ENCODE data around the gene SIRT7. TPM values are rescaled to one million over a fixed set of nuclear protein-coding genes. Genes with fewer than 3 reads are reported as not detected.

The SIRT7 gene
- total RNA-seq, 1 experiment from 2014 or later: 51.6 TPM

GRCh38 chr17:81898029-81898866 lies 19.7 kb downstream of the SIRT7 start:
- peak; percentile 87 for ATAC-seq
- H3K36me3 ChIP-seq (ENCODE audit: low read depth, low read length): peaks cover 17% of the 10 kb centered on the region
- H3K27me3 ChIP-seq (ENCODE audit: low read length): no peaks in the 10 kb centered on the region
- no peaks in the 10 kb centered on the region for H4K20me1 ChIP-seq (ENCODE audit: low read length)
- H2AFZ ChIP-seq (ENCODE audit: low read length): peak overlapping the region; percentile 31; the same call in 1 of the 2 replicates
- TF ChIP-seq EZH2 (IDR thresholded peaks at IDR 0.05; ENCODE audit: low read length, unreplicated experiment) (no peak), EZH2phosphoT487 (IDR thresholded peaks at IDR 0.05; ENCODE audit: borderline replicate concordance, low read length) (no peak)
- TF ChIP-seq, protein P1, sequence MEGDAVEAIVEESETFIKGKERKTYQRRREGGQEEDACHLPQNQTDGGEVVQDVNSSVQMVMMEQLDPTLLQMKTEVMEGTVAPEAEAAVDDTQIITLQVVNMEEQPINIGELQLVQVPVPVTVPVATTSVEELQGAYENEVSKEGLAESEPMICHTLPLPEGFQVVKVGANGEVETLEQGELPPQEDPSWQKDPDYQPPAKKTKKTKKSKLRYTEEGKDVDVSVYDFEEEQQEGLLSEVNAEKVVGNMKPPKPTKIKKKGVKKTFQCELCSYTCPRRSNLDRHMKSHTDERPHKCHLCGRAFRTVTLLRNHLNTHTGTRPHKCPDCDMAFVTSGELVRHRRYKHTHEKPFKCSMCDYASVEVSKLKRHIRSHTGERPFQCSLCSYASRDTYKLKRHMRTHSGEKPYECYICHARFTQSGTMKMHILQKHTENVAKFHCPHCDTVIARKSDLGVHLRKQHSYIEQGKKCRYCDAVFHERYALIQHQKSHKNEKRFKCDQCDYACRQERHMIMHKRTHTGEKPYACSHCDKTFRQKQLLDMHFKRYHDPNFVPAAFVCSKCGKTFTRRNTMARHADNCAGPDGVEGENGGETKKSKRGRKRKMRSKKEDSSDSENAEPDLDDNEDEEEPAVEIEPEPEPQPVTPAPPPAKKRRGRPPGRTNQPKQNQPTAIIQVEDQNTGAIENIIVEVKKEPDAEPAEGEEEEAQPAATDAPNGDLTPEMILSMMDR (conservative IDR thresholded peaks at IDR 0.05; ENCODE audit: low read depth, low read length): no peak
- no peaks in the 10 kb centered on the region for H3K9me3 ChIP-seq (ENCODE audit: low read length)
- peaks cover 34% of the 10 kb centered on the region for H3K4me1 ChIP-seq (ENCODE audit: insufficient read depth, low read length)
- H3K9ac ChIP-seq (ENCODE audit: low read length): peak overlapping the region; percentile 88
- ChIA-PET POLR2A (ENCODE audit: unreplicated experiment) (interaction anchor here (0.5 to 0.6 kb wide), 2 partner anchors 12 to 29 kb away, joined by 3 read pairs; no protein-coding TSS in a partner anchor), CTCF (no interaction called here)
- peak overlapping the region; percentile 84 for H3K4me2 ChIP-seq (ENCODE audit: low read length)
- peaks cover 30% of the 10 kb centered on the region for H3K79me2 ChIP-seq (ENCODE audit: low read length)
- H3K4me3 ChIP-seq (ENCODE audit: low read length): peak overlapping the region; percentile 43
- BruUV-seq (replicated peaks): no TSS peak
- intact Hi-C loops (cut with micrococcal nuclease): no loop called here
- H3K27ac ChIP-seq (ENCODE audit: low read length): peak overlapping the region; percentile 100
- H3K9me2 ChIP-seq (replicated peaks; ENCODE audit: low read length): no peaks in the 10 kb centered on the region
- DNase-seq: peak; percentile 96
- peaks cover 18% of the 10 kb centered on the region for H3F3A ChIP-seq (ENCODE audit: low read length, unreplicated experiment)

DNA sequence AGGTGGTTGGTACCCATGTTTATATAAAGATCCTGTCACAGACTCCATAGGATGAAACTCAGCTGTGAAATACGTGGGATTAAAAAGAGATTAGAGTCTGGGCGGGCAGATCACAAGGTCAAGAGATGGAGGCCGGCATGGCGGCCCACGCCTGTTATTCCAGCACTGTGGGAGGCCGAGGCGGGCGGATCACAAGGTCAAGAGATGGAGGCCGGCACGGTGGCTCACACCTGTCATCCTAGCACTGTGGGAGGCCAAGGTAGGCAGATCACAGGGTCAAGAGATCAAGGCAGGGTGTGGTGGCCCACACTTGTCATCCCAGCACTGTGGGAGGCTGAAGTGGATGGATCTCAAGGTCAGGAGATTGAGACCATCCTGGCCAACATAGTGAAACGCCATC lies 22.6 kb downstream of the SIRT7 start:
- ChIA-PET CTCF (no interaction called here), POLR2A (ENCODE audit: unreplicated experiment) (no interaction called here)
- ATAC-seq (no peak), DNase-seq (no peak)
- Histone ChIP-seq H2AFZ (ENCODE audit: low read length) (no peak overlapping the region), H3K9me3 (ENCODE audit: low read length) (no peaks in the 10 kb centered on the region), H4K20me1 (ENCODE audit: low read length) (peaks cover 1% of the 10 kb centered on the region), H3K79me2 (ENCODE audit: low read length) (peaks cover 52% of the 10 kb centered on the region), H3K27me3 (ENCODE audit: low read length) (no peaks in the 10 kb centered on the region), H3K4me2 (ENCODE audit: low read length) (no peak overlapping the region), H3K27ac (ENCODE audit: low read length) (no peak overlapping the region), H3K9ac (ENCODE audit: low read length) (no peak overlapping the region), H3F3A (ENCODE audit: low read length, unreplicated experiment) (peaks cover 18% of the 10 kb centered on the region), H3K36me3 (ENCODE audit: low read depth, low read length) (peaks cover 16% of the 10 kb centered on the region), H3K4me3 (ENCODE audit: low read length) (no peak overlapping the region), H3K9me2 (replicated peaks; ENCODE audit: low read length) (no peaks in the 10 kb centered on the region), H3K4me1 (ENCODE audit: insufficient read depth, low read length) (peaks cover 37% of the 10 kb centered on the region)
- TF ChIP-seq, protein P1 (conservative IDR thresholded peaks at IDR 0.05; ENCODE audit: low read depth, low read length): no peak
- no peak for TF ChIP-seq EZH2 (IDR thresholded peaks at IDR 0.05; ENCODE audit: low read length, unreplicated experiment)
- no peak for TF ChIP-seq EZH2phosphoT487 (IDR thresholded peaks at IDR 0.05; ENCODE audit: borderline replicate concordance, low read length)
- no TSS peak for BruUV-seq (replicated peaks)
- intact Hi-C loops (cut with micrococcal nuclease): no loop called here

DNA sequence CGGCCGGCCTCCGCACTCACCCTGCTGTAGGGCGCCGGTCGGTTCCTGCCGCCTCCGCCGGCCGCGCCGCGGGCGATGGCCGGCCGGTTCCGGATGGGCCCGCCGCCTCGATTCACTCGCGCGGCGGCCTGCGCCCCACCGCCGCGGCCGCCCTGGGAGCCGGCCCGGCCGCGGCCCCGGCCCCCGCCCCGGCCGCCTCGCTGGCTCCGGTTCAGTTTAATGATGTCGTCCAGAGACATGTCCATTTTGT lies 26.7 kb downstream of the SIRT7 start:
- intact Hi-C loops (cut with micrococcal nuclease): loop anchor here (1.0 kb wide), 1 partner anchor 20 kb away; the partner anchor contains the start of gene PCYT2
- POLR2A ChIA-PET (ENCODE audit: unreplicated experiment): no interaction called here

More for the DNA sequence above, 26.7 kb downstream of the SIRT7 start:
- CTCF ChIA-PET: no interaction called here
- peaks cover 12% of the 10 kb centered on the region for H3F3A ChIP-seq (ENCODE audit: low read length, unreplicated experiment)
- no peak overlapping the region for H3K4me2 ChIP-seq (ENCODE audit: low read length)
- DNase-seq (no peak), ATAC-seq (no peak)
- H3K9me3 ChIP-seq (ENCODE audit: low read length): no peaks in the 10 kb centered on the region
- peaks cover 74% of the 10 kb centered on the region for H3K79me2 ChIP-seq (ENCODE audit: low read length)
- no peaks in the 10 kb centered on the region for H3K9me2 ChIP-seq (replicated peaks; ENCODE audit: low read length)
- BruUV-seq (replicated peaks): no TSS peak
- H3K4me3 ChIP-seq (ENCODE audit: low read length): peak overlapping the region; percentile 99
- H3K27ac ChIP-seq (ENCODE audit: low read length): peak overlapping the region; percentile 58
- TF ChIP-seq EZH2phosphoT487 (IDR thresholded peaks at IDR 0.05; ENCODE audit: borderline replicate concordance, low read length): no peak
- TF ChIP-seq, protein P1 (conservative IDR thresholded peaks at IDR 0.05; ENCODE audit: low read depth, low read length): no peak
- TF ChIP-seq EZH2 (IDR thresholded peaks at IDR 0.05; ENCODE audit: low read length, unreplicated experiment): no peak
- peaks cover 21% of the 10 kb centered on the region for H4K20me1 ChIP-seq (ENCODE audit: low read length)
- H3K27me3 ChIP-seq (ENCODE audit: low read length): no peaks in the 10 kb centered on the region
- no peak overlapping the region for H2AFZ ChIP-seq (ENCODE audit: low read length)
- peaks cover 47% of the 10 kb centered on the region for H3K36me3 ChIP-seq (ENCODE audit: low read depth, low read length)
- peak overlapping the region; percentile 98 for H3K9ac ChIP-seq (ENCODE audit: low read length)
- H3K4me1 ChIP-seq (ENCODE audit: insufficient read depth, low read length): peaks cover 35% of the 10 kb centered on the region

All from PC-3 (cell line).